HG03571 (cell line): ENCODE data around the gene CEP164.
"Not testable (repeated sequence)": the region's sequence is repeated elsewhere in the genome, so short reads cannot be mapped to it uniquely, and the experiment has no call there.

ENCODE experiments used
- ATAC-seq: cut with Tn5 transposase; IDR thresholded peaks from one replicate; pipeline ENCODE4 v1.9.1; 2021; ENCODE audit not compliant: unreplicated experiment

Gene CEP164

GRCh38 chr11:117392001-117392690 lies 64.5 kb downstream of the CEP164 start:
- no peak for ATAC-seq

DNA sequence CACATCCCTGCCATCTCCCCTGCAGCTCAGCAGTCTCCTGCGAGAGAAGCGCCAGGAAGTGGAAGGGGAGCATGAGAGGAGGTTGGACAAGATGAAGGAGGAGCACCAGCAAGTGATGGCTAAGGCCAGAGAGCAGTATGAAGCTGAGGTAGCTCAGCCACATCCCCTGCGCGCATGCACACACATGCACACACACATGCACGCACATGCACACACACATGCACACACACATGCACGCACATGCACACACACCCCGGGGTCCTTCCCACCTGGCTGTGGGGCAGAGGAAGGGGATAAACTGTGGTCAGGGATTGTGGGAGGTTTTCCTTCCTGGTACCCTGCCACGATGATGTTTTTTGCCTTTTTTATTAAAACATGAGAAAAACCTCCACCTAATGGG lies 65.3 kb downstream of the CEP164 start:
- no peak for ATAC-seq

GRCh38 chr11:117394221-117394925 lies 66.7 kb downstream of the CEP164 start:
- no peak for ATAC-seq

GRCh38 chr11:117395476-117395875 lies 67.8 kb downstream of the CEP164 start:
- ATAC-seq = no peak

DNA sequence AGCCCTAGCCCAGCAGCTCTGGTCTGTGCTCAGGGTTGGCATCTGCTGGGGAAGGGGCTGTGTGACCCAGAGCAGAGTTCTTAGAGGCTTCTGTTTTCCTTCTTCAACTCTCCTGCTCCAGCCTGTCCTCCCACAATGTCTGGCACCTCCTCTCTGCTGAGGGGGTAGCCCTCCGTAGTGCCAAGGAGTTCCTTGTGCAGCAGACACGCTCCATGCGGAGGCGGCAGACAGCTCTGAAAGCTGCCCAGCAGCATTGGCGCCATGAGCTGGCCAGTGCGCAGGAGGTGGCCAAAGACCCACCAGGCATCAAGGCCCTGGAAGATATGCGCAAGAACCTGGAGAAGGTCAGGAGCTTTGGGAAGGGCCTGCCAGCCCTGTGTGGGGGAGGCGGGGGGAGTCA lies 69.3 kb downstream of the CEP164 start:
- no peak for ATAC-seq

GRCh38 chr11:117398618-117399017 lies 71.0 kb downstream of the CEP164 start:
- ATAC-seq = not testable (repeated sequence)

- not testable (repeated sequence) for ATAC-seq
Observed at GRCh38 chr11:117399100-117399840, 71.6 kb downstream of the CEP164 start.

DNA sequence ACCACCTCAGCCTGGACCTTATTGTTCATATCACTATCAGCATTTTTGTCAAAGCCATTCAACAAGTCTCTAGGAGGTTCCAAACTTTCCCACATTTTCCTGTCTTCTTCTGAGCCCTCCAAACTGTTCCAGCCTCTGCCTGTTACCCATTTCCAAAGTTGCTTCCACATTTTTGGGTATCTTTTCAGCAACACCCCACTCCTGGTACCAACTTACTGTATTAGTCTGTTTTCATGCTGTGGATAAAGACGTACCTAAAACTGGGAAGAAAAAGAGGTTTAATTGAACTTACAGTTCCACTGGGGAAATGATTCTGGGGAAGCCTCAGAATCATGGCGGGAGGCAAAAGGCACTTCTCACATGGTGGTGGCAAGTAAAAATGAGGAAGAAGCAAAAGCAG lies 78.2 kb downstream of the CEP164 start:
- ATAC-seq = not testable (repeated sequence)

GRCh38 chr11:117407016-117407415 lies 79.4 kb downstream of the CEP164 start:
- ATAC-seq = no peak

- ATAC-seq = no peak
Observed at GRCh38 chr11:117408356-117408755, 80.7 kb downstream of the CEP164 start.

GRCh38 chr11:117409511-117409910 lies 81.9 kb downstream of the CEP164 start:
- no peak for ATAC-seq

- ATAC-seq = no peak
Observed at GRCh38 chr11:117410238-117410637, 82.6 kb downstream of the CEP164 start.

GRCh38 chr11:117410861-117411710 lies 83.4 kb downstream of the CEP164 start:
- ATAC-seq = no peak

- no peak for ATAC-seq
Observed at GRCh38 chr11:117411736-117412135, 84.1 kb downstream of the CEP164 start.

DNA sequence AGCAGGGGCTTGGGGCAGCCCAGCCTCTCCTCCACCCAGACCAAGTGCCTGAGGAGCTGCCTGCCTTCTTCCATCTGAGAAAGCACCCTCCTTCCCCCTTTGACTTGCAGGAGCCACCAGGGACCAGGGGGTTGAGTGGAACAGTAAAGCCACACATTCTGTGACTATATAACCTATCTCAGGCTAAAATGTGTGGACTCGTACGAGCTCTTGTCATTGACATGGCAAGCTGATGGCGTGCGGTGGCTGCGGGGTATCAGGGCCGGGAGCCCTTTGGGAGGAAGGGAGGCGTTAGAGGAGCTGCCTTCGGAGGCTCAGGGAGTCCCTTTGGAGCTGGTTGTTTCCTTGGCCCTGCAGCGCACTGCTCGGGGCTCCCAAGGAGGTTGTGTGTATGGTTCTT lies 84.5 kb downstream of the CEP164 start:
- ATAC-seq = no peak

GRCh38 chr11:117412653-117413275 lies 85.1 kb downstream of the CEP164 start:
- ATAC-seq = no peak

- ATAC-seq = no peak
Observed at GRCh38 chr11:117413616-117414015, 86.0 kb downstream of the CEP164 start.

- ATAC-seq = no peak
Observed at GRCh38 chr11:117414724-117415123, 87.1 kb downstream of the CEP164 start.

GRCh38 chr11:117415358-117415896 lies 87.8 kb downstream of the CEP164 start:
- ATAC-seq = no peak

DNA sequence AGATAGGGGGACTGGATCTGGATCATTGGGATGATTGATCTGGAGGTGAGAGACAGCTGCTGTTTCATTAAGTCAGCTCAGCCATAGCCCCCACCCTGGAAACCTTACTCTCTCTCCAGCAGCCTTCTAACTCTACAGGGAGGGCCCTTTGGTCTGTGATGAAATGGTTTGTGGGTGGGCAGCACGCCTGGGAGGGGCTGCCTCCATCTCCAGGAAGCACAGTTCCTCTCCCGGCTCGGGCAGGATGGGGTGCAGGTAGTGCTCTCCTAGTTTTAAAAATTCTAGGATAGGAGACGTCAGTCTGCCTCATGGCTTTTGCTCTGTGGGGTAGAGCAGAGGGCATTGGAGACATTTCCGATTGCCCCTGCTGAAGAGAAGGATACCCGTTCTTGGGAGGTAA lies 89.7 kb downstream of the CEP164 start:
- no peak for ATAC-seq
